ENCODE results near the gene CDC45. TPM values are rescaled to one million over a fixed set of nuclear protein-coding genes. Genes with fewer than 3 reads are reported as not detected.

CDC45 gene
- total RNA-seq, 4 donors from 2014 or later: 0.39 to 3.9 (median 2.0) TPM

DNA sequence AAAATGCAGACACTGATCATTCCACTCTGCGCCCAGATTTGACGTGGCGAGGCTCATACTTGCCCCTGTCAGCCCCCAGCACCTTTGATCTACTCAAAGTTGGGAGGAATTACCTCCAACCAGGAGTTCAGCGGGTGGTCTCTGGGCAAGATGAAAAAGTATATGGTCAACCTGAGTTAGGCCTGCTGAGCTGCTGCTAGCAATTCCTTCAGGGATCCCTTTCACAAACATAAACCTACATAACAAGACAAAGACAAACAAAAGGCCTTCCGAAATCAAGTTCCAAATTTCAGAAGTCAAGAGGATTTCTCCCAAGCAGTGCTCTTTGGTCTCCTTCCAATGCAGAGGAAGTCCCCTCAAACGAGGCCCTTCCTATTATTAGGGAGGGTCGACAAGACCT lies 23.6 kb downstream of the CDC45 start:
- intact Hi-C loops (cut with DNase I; ENCODE audit: low total_unique reads): no loop called here
- 85 to 86% methylated on average over 7 of the region's 7 CpGs for WGBS, 2 donors
- H3K4me3 ChIP-seq (ENCODE audit: low read depth, poor library complexity, severe bottlenecking): no peak overlapping the region
- TF ChIP-seq POLR2A (IDR thresholded peaks at IDR 0.05): no peak
- TF ChIP-seq CTCF (IDR thresholded peaks at IDR 0.05): no peak
- DNase-seq (ENCODE audit: low spot score in 2 of 2): no peak

GRCh38 chr22:19503869-19504268 lies 24.1 kb downstream of the CDC45 start:
- no peak overlapping the region for H3K4me3 ChIP-seq (ENCODE audit: low read depth, poor library complexity, severe bottlenecking)
- WGBS, 2 donors: 92 to 96% methylated on average over 9 of the region's 9 CpGs
- intact Hi-C loops (cut with DNase I; ENCODE audit: low total_unique reads): no loop called here
- no peak for DNase-seq (ENCODE audit: low spot score in 2 of 2)
- TF ChIP-seq POLR2A (IDR thresholded peaks at IDR 0.05): no peak
- no peak for TF ChIP-seq CTCF (IDR thresholded peaks at IDR 0.05)

DNA sequence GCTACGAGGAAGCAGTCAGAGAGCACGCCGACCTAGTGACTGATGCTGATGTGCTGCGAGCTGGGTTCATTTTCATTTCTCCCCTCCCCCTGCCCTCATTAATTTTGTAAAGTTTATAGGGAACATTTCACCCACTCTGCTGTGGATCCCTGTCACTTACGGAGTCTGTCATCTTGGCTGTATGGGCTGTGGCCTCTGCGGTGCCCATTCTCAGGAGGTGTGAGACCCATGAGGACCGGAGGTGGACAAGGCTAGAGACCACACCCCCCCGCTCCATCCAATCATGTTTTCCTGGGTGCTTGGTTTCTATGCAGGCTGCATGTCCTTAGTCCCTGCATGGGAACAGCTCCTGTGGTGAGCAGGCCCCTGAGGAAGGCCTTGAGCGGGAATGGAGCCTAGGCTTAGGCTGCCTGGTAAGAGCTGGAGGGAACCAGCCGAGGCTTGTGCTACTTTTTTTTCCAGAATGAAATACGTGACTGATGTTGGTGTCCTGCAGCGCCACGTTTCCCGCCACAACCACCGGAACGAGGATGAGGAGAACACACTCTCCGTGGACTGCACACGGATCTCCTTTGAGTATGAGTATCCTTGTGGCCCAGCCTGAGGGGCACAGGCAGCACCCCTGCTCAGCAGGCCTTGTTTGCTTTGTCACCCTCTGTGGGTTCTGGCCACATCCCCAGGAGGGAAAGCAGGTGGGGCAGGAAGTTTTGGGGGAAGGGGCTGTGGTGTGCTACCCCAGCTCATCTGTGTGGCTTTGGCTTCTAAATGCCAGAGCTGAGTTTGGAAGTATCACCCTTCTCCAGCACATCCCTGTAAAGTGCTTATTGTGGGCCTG lies 25.4 kb downstream of the CDC45 start:
- DNase-seq (ENCODE audit: low spot score in 2 of 2): no peak
- TF ChIP-seq CTCF (IDR thresholded peaks at IDR 0.05) (no peak), POLR2A (IDR thresholded peaks at IDR 0.05) (no peak)
- whole genome bisulfite sequencing, 2 donors: 89 to 94% methylated on average over 18 of the region's 18 CpGs
- intact Hi-C loops (cut with DNase I; ENCODE audit: low total_unique reads): no loop called here
- no peak overlapping the region for H3K4me3 ChIP-seq (ENCODE audit: low read depth, poor library complexity, severe bottlenecking)

- no peak for DNase-seq (ENCODE audit: low spot score in 2 of 2)
- H3K4me3 ChIP-seq (ENCODE audit: low read depth, poor library complexity, severe bottlenecking): no peak overlapping the region
- no peak for TF ChIP-seq CTCF (IDR thresholded peaks at IDR 0.05)
- intact Hi-C loops (cut with DNase I; ENCODE audit: low total_unique reads): no loop called here
- 96 to 100% methylated on average over 5 of the region's 5 CpGs for WGBS, 2 donors
These were observed 26.0 kb downstream of the CDC45 start for GRCh38 chr22:19505735-19506126.

GRCh38 chr22:19506212-19506611 lies 26.5 kb downstream of the CDC45 start:
- intact Hi-C loops (cut with DNase I; ENCODE audit: low total_unique reads): no loop called here
- WGBS, 2 donors: 90 to 91% methylated on average over 10 of the region's 10 CpGs
- TF ChIP-seq CTCF (IDR thresholded peaks at IDR 0.05) (no peak), POLR2A (IDR thresholded peaks at IDR 0.05) (no peak)
- no peak overlapping the region for H3K4me3 ChIP-seq (ENCODE audit: low read depth, poor library complexity, severe bottlenecking)
- DNase-seq (ENCODE audit: low spot score in 2 of 2): peak in 1 of 2 donors; percentile 80

GRCh38 chr22:19507534-19507861 lies 27.8 kb downstream of the CDC45 start:
- no peak for TF ChIP-seq CTCF (IDR thresholded peaks at IDR 0.05)
- no peak for TF ChIP-seq POLR2A (IDR thresholded peaks at IDR 0.05)
- intact Hi-C loops (cut with DNase I; ENCODE audit: low total_unique reads): no loop called here
- DNase-seq (ENCODE audit: low spot score in 2 of 2): no peak
- WGBS, 2 donors: 95 to 96% methylated on average over 4 of the region's 4 CpGs
- H3K4me3 ChIP-seq (ENCODE audit: low read depth, poor library complexity, severe bottlenecking): no peak overlapping the region
